ENCODE data around the gene PCGF1. TPM values are rescaled to one million over a fixed set of nuclear protein-coding genes. Genes with fewer than 3 reads are reported as not detected.

Gene PCGF1
- total and polyA plus RNA-seq, 2 of the 8 experiments (the other 6 are each of a cell fraction or from before 2014, with no cell fraction given) = 10.0 to 23.7 TPM

- H4K91ac ChIP-seq (replicated peaks; ENCODE audit: insufficient read length, low read length) = no peak overlapping the region
- H2AFZ ChIP-seq (ENCODE audit: low read length) = no peak overlapping the region
- peaks cover 24 to 37% (median 36%) of the 10 kb centered on the region in 4 experiments for H3K27me3 ChIP-seq (replicated peaks in 1 of 4; ENCODE audit: control insufficient read depth in 3 of 4, extremely low read depth in 1 of 4, insufficient read depth in 3 of 4, low read length in 3 of 4)
- no peak overlapping the region for H2BK5ac ChIP-seq (ENCODE audit: low read depth, low read length)
- H3K79me2 ChIP-seq (ENCODE audit: control insufficient read depth in 1 of 2, insufficient read depth in 2 of 2, low read length in 2 of 2) = no peaks in the 10 kb centered on the region
- POLR2A ChIA-PET (ENCODE audit: partially characterized antibody) = interaction anchor here (0.8 to 4.6 kb wide), 6 partner anchors 10 to 53 kb away, joined by 3 to 17 read pairs (median 4); partner anchors contain the start of genes CCDC142, PCGF1 and TTC31
- peaks cover 10% of the 10 kb centered on the region; the same call in 1 of the 2 replicates for H3K23me2 ChIP-seq (ENCODE audit: low read depth, low read length)
- H3K9ac ChIP-seq (replicated peaks in 1 of 4; ENCODE audit: extremely low read depth in 1 of 4, low read depth in 3 of 4, low read length in 3 of 4) = no peak overlapping the region
- H2BK20ac ChIP-seq (ENCODE audit: low read length) = no peak overlapping the region
- no peak overlapping the region for H3K23ac ChIP-seq (ENCODE audit: insufficient read length)
- no peak overlapping the region for H3K27ac ChIP-seq (ENCODE audit: low read depth, low read length)
- no peak overlapping the region for H3K4me2 ChIP-seq (ENCODE audit: insufficient read depth in 1 of 2, low read depth in 2 of 2, low read length in 2 of 2)
- no peaks in the 10 kb centered on the region for H3K79me1 ChIP-seq (ENCODE audit: low read depth, low read length)
- no peak overlapping the region for H2BK120ac ChIP-seq (replicated peaks; ENCODE audit: low read depth, low read length)
- no peak overlapping the region for H3K18ac ChIP-seq (ENCODE audit: extremely low read depth, low read length)
- no peaks in the 10 kb centered on the region for H3K9me3 ChIP-seq (ENCODE audit: insufficient read depth in 2 of 2, low read depth in 1 of 2, low read length in 1 of 2)
- FAIRE-seq (no peak), DNase-seq (ENCODE audit: low read depth in 1 of 2, low spot score in 2 of 2) (no peak)
- H3K14ac ChIP-seq (ENCODE audit: insufficient read length) = no peak overlapping the region
- H4K8ac ChIP-seq (ENCODE audit: extremely low read depth, insufficient read depth, low read length) = no peak overlapping the region
- H3K4me3 ChIP-seq (ENCODE audit: extremely low read depth in 1 of 4, insufficient read depth in 2 of 4, low read depth in 3 of 4, low read length in 4 of 4) = no peak overlapping the region
- H4K5ac ChIP-seq (ENCODE audit: insufficient read length, low read depth, low read length) = no peak overlapping the region
- no peak overlapping the region for H2BK12ac ChIP-seq (ENCODE audit: low read depth, low read length)
- peaks cover 0 to 10% (median 6%) of the 10 kb centered on the region in 4 experiments; a peak in 5 of 7 replicates for H3K4me1 ChIP-seq (replicated peaks in 1 of 4; ENCODE audit: control insufficient read depth in 3 of 4, insufficient read depth in 4 of 4, low read length in 3 of 4)
- no peak overlapping the region for H2BK15ac ChIP-seq (ENCODE audit: low read length)
- no peak overlapping the region for H3K4ac ChIP-seq (replicated peaks; ENCODE audit: insufficient read length, low read depth, low read length)
- peaks cover 7 to 22% (median 18%) of the 10 kb centered on the region in 4 experiments for H3K36me3 ChIP-seq (ENCODE audit: control insufficient read depth in 2 of 4, insufficient read depth in 4 of 4, low read length in 3 of 4)
- CTCF ChIA-PET (ENCODE audit: partially characterized antibody) = interaction anchor here (0.7 to 6.9 kb wide), 9 partner anchors 10 to 342 kb away, joined by 3 to 37 read pairs (median 3); partner anchors contain the start of genes CCDC142 and TTC31
- peaks cover 2 to 9% of the 10 kb centered on the region in 2 experiments for H4K20me1 ChIP-seq (replicated peaks in 1 of 2; ENCODE audit: control insufficient read depth in 1 of 2, insufficient read depth in 2 of 2, low read length in 2 of 2)
- WGBS, 2 experiments (ENCODE audit: extremely low coverage in 1 of 2, insufficient coverage in 1 of 2, insufficient read length in 1 of 2, insufficient replicate concordance in 2 of 2, low coverage in 1 of 2, low lambda C conversion rate in 2 of 2, missing lambda C conversion rate in 1 of 2) = 85% methylated on average over 3 of the region's 3 CpGs; no CpG with 5 or more reads in 1 of the 2 experiments
- TF ChIP-seq RNF2 (IDR thresholded peaks at IDR 0.05; ENCODE audit: borderline replicate concordance, low read depth, low read length, missing control alignments, poor library complexity, severe bottlenecking) (no peak), CTCF (IDR thresholded peaks at IDR 0.05; ENCODE audit: control extremely low read depth in 1 of 3, insufficient read depth in 1 of 3, low read depth in 1 of 3, low read length in 3 of 3) (no peak), HDAC6 (IDR thresholded peaks at IDR 0.05; ENCODE audit: low read depth, low read length) (no peak), ATF3 (IDR thresholded peaks at IDR 0.05; ENCODE audit: insufficient read depth, low read depth, low read length) (no peak)
- no peak overlapping the region for H2AK5ac ChIP-seq (ENCODE audit: low read depth, low read length)
- no peak overlapping the region for H3K56ac ChIP-seq (replicated peaks; ENCODE audit: insufficient read length, low read depth, low read length)
Measured at GRCh38 chr2:74493546-74493945, 13.9 kb downstream of the PCGF1 start.
